OCI-LY7 (cell line): ENCODE results near the gene E2F8.

Experiments used
- CTCF ChIP-seq: fragments of 200-600 bp; sonication (generic); conservative IDR thresholded peaks from 2 replicates; pipeline ENCODE4 v1.5.1; 2014; ENCODE audit warnings: mild to moderate bottlenecking, antibody characterized with exemption, low read length, moderate library complexity, mixed read lengths
- EZH2phosphoT487 ChIP-seq: fragments of 200-600 bp; sonication (generic); IDR thresholded peaks from 2 replicates; pipeline ENCODE4 v1.6.1; 2018; ENCODE audit warnings: low read depth, borderline replicate concordance, mild to moderate bottlenecking, mixed run types, antibody characterized with exemption, low read length, moderate library complexity, mixed read lengths

GRCh38 chr11:19200410-19201201, 40.1 kb downstream of the E2F8 start:
- TF ChIP-seq CTCF (no peak), EZH2phosphoT487 (no peak)
